Measurements from ENCODE around the gene FASTKD2.

Gene FASTKD2

GRCh38 chr2:206765242-206766056, at the start of gene FASTKD2, which contains the start of gene MDH1B:
Gene FASTKD2 (plus strand): TSS chr2:206765606. CDS start chr2:206766694, 1,088 bp downstream.
Gene MDH1B (minus strand): TSS chr2:206765328. CDS start chr2:206765271, 57 bp downstream.
- DNase-seq = peak; percentile 53

GRCh38 chr2:206716623-206717022, 48.8 kb upstream of the FASTKD2 start:
- no peak for DNase-seq

- DNase-seq = no peak
Observed at GRCh38 chr2:206718296-206718695, 47.1 kb upstream of the FASTKD2 start, which contains the start of gene DYTN. Gene DYTN (minus strand): TSS chr2:206718396. CDS start chr2:206718279, 117 bp downstream.

- DNase-seq = no peak
Observed at GRCh38 chr2:206721256-206721920, 44.0 kb upstream of the FASTKD2 start.

GRCh38 chr2:206723288-206723687, 42.1 kb upstream of the FASTKD2 start:
- DNase-seq = no peak

- DNase-seq = no peak
Observed at GRCh38 chr2:206727287-206727686, 38.1 kb upstream of the FASTKD2 start.

GRCh38 chr2:206728277-206729199, 36.9 kb upstream of the FASTKD2 start:
- no peak for DNase-seq

- DNase-seq = no peak
Observed at GRCh38 chr2:206733341-206733740, 32.1 kb upstream of the FASTKD2 start.

- no peak for DNase-seq
Observed at GRCh38 chr2:206736935-206737334, 28.5 kb upstream of the FASTKD2 start.

GRCh38 chr2:206739271-206739670, 26.1 kb upstream of the FASTKD2 start:
- DNase-seq = no peak

- DNase-seq = no peak
Observed at GRCh38 chr2:206740800-206741199, 24.6 kb upstream of the FASTKD2 start.

- no peak for DNase-seq
Observed at GRCh38 chr2:206756816-206757215, 8.6 kb upstream of the FASTKD2 start.

- DNase-seq = no peak
Observed at GRCh38 chr2:206764673-206765241, 649 bp upstream of the FASTKD2 start.

- DNase-seq = no peak
Observed at GRCh38 chr2:206766057-206766930, 888 bp downstream of the FASTKD2 start.

GRCh38 chr2:206774871-206775270, 9.5 kb downstream of the FASTKD2 start:
- no peak for DNase-seq

GRCh38 chr2:206776432-206776831, 11.0 kb downstream of the FASTKD2 start:
- DNase-seq = no peak

GRCh38 chr2:206780671-206781070, 15.3 kb downstream of the FASTKD2 start:
- DNase-seq = no peak

- DNase-seq = no peak
Observed at GRCh38 chr2:206783718-206784117, 18.3 kb downstream of the FASTKD2 start.

GRCh38 chr2:206784559-206785353, 19.4 kb downstream of the FASTKD2 start:
- DNase-seq = no peak

- no peak for DNase-seq
Observed at GRCh38 chr2:206790311-206790935, 25.0 kb downstream of the FASTKD2 start.
